Posterior cingulate gyrus (tissue), 11 donors: ENCODE results near the gene PFKP.

Experiments
- DNase-seq, 10 donors: peaks; one replicate each; pipeline versions ENCODE4 v3.0.0 to v3.0.0-alpha.2; 2020 to 2021; ENCODE audit warnings: mixed read lengths in 3 of 10
- intact Hi-C: fragments of 100-400 bp; cut with DNase I; formaldehyde crosslinking; loops from one replicate; pipeline ENCODE4 v1.15.1; 2023

PFKP gene

GRCh38 chr10:3128379-3129130 is 61.2 kb downstream of the PFKP start:
- peak in 2 of 10 donors; percentile 71 to 73 for DNase-seq
- intact Hi-C loops: no loop called here

- DNase-seq: peak in 1 of 10 donors; percentile 76
- intact Hi-C loops: no loop called here
Measured at GRCh38 chr10:3129581-3130340, 62.4 kb downstream of the PFKP start.

- no peak for DNase-seq
- intact Hi-C loops: no loop called here
Measured at GRCh38 chr10:3131098-3131497, 63.8 kb downstream of the PFKP start.

GRCh38 chr10:3132036-3133025 is 65.0 kb downstream of the PFKP start:
- intact Hi-C loops: no loop called here
- DNase-seq: peak in 1 of 10 donors; percentile 43

- DNase-seq: no peak
- intact Hi-C loops: no loop called here
Measured at GRCh38 chr10:3133948-3134347, 66.6 kb downstream of the PFKP start.

- intact Hi-C loops: no loop called here
- no peak for DNase-seq
Measured at GRCh38 chr10:3135006-3135405, 67.7 kb downstream of the PFKP start.

- intact Hi-C loops: no loop called here
Measured at GRCh38 chr10:3136336-3136735, 69.0 kb downstream of the PFKP start.

GRCh38 chr10:3136763-3137611 is 69.6 kb downstream of the PFKP start:
- intact Hi-C loops: no loop called here
- peak in 9 of 10 donors; percentile 29 to 95 (median 75) for DNase-seq

More at GRCh38 chr10:3136336-3136735, 69.0 kb downstream of the PFKP start:
- peak in 2 of 10 donors; percentile 83 for DNase-seq

- peak in 2 of 10 donors; percentile 77 to 79 for DNase-seq
Measured at GRCh38 chr10:3137958-3138726, 70.8 kb downstream of the PFKP start.

GRCh38 chr10:3139216-3139910 is 72.0 kb downstream of the PFKP start:
- intact Hi-C loops: no loop called here
- no peak for DNase-seq

More at GRCh38 chr10:3137958-3138726, 70.8 kb downstream of the PFKP start:
- intact Hi-C loops: no loop called here

- DNase-seq: no peak
- intact Hi-C loops: no loop called here
Measured at GRCh38 chr10:3140280-3140679, 72.9 kb downstream of the PFKP start.

GRCh38 chr10:3141351-3142005 is 74.1 kb downstream of the PFKP start:
- DNase-seq: no peak
- intact Hi-C loops: no loop called here

GRCh38 chr10:3142146-3142875 is 75.0 kb downstream of the PFKP start:
- DNase-seq: no peak
- intact Hi-C loops: no loop called here

- intact Hi-C loops: no loop called here
- DNase-seq: peak in 1 of 10 donors; percentile 65
Measured at GRCh38 chr10:3143366-3143765, 76.0 kb downstream of the PFKP start.

- intact Hi-C loops: no loop called here
- DNase-seq: peak in 2 of 10 donors; percentile 77 to 85
Measured at GRCh38 chr10:3143791-3144434, 76.6 kb downstream of the PFKP start.

GRCh38 chr10:3145366-3145765 is 78.0 kb downstream of the PFKP start:
- intact Hi-C loops: no loop called here
- DNase-seq: no peak
